Neutrophil (primary cell): ENCODE results near the gene PLPPR3.

ENCODE experiments used
- H3K27ac ChIP-seq: fragments of 200-600 bp; sonication (generic); 2 replicates; pipeline ENCODE4 v1.5.1; 2016; ENCODE audit warnings: mild to moderate bottlenecking, moderate library complexity
- H3K27me3 ChIP-seq: fragments of 200-600 bp; sonication (generic); 2 replicates; pipeline ENCODE4 v1.6.0; 2016; ENCODE audit warnings: mild to moderate bottlenecking
- H3K36me3 ChIP-seq: fragments of 200-600 bp; sonication (generic); 2 replicates; pipeline ENCODE4 v1.5.1; 2017
- H3K4me1 ChIP-seq, 2 experiments: fragments of 200-600 bp in 1 of 2; sonication (generic) in 1 of 2; 1 replicate in 1 of 2; 2 replicates in 1 of 2; pipeline versions ENCODE4 v1.5.1 to v1.6.1; 2013 to 2016; ENCODE audit warnings: low read depth in 1 of 2, low read length in 1 of 2, mild to moderate bottlenecking in 1 of 2, moderate library complexity in 1 of 2; ENCODE audit not compliant: control insufficient read depth in 1 of 2, insufficient read depth in 1 of 2
- H3K4me3 ChIP-seq, 2 experiments: fragments of 200-600 bp in 1 of 2; sonication (generic) in 1 of 2; 1 replicate in 1 of 2; 2 replicates in 1 of 2; pipeline ENCODE4 v1.5.1; 2013 to 2016; ENCODE audit warnings: low read depth in 1 of 2, low read length in 1 of 2, mild to moderate bottlenecking in 1 of 2, moderate library complexity in 1 of 2
- H3K9me3 ChIP-seq: fragments of 200-600 bp; sonication (generic); 2 replicates; pipeline ENCODE4 v1.5.1; 2016
- TF ChIP-seq, protein P1 (sequence below): fragments of 200-600 bp; sonication (generic); IDR thresholded peaks from 2 replicates; pipeline ENCODE4 v1.5.1; 2016; ENCODE audit warnings: antibody characterized with exemption

PLPPR3 gene

DNA sequence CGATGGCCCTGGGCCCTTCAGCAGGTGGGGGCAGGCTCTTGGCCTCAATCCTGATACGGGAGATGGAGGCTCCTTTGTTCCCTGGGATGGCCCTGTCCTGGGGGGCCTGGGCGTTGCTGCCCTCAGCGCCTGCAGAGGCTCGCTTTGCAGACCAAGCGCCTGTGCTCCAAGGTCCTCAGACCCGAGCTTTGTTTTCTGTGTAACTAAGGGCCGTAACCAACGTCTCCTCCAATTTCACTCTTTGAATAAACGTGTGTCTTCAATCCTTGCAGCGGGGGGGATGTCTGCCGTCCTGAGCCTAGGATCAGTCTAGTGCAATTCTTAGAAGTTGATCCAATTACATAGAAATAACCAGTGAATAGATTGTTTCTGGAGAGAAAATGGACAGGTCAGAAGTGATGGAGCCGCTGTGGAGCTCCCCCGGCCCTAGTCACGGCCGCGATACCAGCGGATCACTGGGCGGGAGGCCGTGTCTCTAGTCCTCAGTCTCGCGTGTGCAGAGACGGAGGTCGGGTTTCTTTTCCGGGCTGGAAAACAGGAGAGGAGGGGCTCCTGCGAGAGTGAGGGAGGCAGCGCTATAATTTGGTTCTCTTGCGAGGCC lies 19.2 kb downstream of the PLPPR3 start:
- Histone ChIP-seq H3K27me3 (no peaks in the 10 kb centered on the region), H3K36me3 (peaks cover 53% of the 10 kb centered on the region), H3K4me1 (peaks cover 35 to 36% of the 10 kb centered on the region in 2 experiments), H3K27ac (no peak overlapping the region), H3K4me3 (no peak overlapping the region), H3K9me3 (no peaks in the 10 kb centered on the region)
- TF ChIP-seq, protein P1, sequence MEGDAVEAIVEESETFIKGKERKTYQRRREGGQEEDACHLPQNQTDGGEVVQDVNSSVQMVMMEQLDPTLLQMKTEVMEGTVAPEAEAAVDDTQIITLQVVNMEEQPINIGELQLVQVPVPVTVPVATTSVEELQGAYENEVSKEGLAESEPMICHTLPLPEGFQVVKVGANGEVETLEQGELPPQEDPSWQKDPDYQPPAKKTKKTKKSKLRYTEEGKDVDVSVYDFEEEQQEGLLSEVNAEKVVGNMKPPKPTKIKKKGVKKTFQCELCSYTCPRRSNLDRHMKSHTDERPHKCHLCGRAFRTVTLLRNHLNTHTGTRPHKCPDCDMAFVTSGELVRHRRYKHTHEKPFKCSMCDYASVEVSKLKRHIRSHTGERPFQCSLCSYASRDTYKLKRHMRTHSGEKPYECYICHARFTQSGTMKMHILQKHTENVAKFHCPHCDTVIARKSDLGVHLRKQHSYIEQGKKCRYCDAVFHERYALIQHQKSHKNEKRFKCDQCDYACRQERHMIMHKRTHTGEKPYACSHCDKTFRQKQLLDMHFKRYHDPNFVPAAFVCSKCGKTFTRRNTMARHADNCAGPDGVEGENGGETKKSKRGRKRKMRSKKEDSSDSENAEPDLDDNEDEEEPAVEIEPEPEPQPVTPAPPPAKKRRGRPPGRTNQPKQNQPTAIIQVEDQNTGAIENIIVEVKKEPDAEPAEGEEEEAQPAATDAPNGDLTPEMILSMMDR: no peak

DNA sequence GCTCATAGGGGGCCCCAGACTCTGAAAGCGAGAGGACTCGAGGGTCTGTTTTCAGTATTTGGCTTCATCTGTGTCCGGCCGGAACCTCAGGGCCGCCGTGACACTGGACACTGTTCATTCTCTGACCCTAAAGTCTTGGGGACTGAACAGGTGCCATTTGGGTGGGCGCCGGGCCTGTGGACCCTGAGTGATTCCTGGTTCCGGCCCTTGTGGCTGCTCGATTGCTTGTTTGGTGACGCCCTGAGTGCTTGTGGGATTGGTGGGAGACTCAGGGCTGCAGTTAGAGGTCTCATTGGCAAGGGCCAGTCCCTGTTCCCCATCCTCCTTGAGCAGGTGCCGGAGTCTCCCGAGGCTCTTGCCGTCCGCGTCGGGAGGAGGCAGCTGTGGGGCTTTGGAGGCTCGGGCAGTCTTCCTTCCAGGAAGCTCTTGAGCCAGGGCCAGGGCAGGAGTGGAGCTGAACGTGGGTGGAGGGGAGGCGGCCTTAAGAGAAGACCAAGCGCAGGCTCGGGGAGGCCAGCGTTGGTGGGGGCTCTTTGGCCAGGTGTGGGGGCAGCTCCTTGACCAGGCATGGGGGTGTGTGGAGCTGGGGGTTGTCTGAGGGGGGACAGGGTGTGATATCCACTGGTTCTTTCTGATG lies 19.8 kb downstream of the PLPPR3 start:
- Histone ChIP-seq H3K4me3 (no peak overlapping the region), H3K36me3 (peaks cover 47% of the 10 kb centered on the region), H3K27ac (no peak overlapping the region), H3K27me3 (no peaks in the 10 kb centered on the region), H3K4me1 (peaks cover 35 to 36% of the 10 kb centered on the region in 2 experiments), H3K9me3 (no peaks in the 10 kb centered on the region)
- TF ChIP-seq, protein P1: no peak

DNA sequence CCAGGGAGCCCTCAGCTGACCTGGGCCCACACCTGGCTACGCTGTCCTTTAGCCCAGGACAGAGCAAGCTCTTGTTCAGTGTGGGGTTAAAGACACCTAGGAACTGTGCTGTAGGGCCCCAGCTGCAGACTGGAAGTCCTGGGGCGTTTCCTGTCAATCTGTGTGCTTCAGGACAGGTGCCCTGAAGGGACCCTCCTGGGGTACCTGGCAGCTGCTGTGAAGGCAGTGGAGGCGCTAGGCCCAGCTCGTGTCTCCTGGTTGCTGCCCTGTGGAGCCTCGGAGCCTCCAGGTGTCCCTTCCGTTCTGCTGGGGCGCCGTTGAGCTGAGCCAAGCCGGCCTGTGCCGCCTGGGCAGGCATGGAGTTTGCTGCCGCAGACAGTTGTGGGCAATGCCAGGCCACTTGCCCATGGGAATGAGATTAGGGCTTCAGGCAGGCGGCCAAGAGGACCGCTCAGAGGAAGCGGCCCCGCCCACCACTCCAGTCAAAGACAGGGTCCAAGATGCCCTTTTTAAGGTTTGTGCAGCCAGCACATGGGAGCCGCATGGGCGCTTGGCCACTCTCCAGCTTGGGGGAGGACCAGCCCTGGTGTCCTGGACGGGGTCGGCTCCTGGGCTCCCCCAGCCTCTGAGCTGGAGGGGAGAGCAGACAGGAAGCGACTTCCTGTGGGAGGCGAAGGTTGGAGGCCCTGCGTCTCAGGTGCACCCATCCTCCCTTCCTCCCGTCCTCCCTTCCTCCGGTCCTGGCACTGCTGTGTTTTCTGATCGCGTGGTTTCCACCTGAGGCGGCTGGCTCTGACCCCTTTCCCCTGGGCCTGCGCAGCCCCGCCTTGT lies 20.5 kb downstream of the PLPPR3 start:
- TF ChIP-seq, protein P1: no peak
- Histone ChIP-seq H3K9me3 (no peaks in the 10 kb centered on the region), H3K4me3 (no peak overlapping the region), H3K27me3 (no peaks in the 10 kb centered on the region), H3K36me3 (peaks cover 40% of the 10 kb centered on the region), H3K4me1 (peaks cover 39% of the 10 kb centered on the region in 2 experiments), H3K27ac (peak overlapping the region; percentile 27)

DNA sequence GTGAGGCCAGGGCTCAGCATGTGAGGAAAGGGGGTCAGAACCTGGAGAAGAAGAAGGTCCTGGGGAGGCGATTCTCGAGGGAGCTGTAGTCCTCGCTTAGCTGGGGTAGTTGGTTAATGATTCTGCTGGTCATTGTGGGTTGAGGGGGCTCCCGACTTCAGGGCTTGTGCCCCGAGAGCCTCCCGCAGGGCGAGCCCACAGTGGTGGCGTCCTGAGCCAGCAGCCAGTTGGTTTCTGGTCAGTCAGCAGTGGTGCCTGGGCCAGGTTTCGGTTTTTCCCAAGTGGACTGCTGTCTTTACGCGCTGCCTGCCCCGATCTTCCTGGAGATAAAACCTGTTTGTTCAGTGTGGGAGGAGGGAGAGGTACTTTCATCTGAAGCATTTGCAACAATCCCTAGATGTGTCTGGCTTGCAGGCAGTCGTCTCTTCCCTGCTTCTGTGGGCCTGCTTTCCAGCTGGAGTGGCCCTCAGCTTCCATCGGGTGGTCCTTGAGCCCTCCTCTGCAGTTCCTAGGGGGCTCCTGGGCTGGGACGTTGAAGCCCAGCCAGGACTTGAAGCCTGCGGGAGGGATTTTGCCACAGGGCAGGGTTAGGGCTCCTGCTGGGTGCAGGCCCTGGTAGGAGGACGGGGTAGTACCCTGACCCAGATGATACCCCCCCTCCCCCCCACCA lies 21.3 kb downstream of the PLPPR3 start:
- H3K36me3 ChIP-seq: peaks cover 32% of the 10 kb centered on the region
- no peaks in the 10 kb centered on the region for H3K27me3 ChIP-seq
- H3K4me1 ChIP-seq: peaks cover 41% of the 10 kb centered on the region in 2 experiments
- no peak overlapping the region for H3K27ac ChIP-seq
- TF ChIP-seq, protein P1: no peak
- H3K9me3 ChIP-seq: no peaks in the 10 kb centered on the region
- H3K4me3 ChIP-seq: no peak overlapping the region

DNA sequence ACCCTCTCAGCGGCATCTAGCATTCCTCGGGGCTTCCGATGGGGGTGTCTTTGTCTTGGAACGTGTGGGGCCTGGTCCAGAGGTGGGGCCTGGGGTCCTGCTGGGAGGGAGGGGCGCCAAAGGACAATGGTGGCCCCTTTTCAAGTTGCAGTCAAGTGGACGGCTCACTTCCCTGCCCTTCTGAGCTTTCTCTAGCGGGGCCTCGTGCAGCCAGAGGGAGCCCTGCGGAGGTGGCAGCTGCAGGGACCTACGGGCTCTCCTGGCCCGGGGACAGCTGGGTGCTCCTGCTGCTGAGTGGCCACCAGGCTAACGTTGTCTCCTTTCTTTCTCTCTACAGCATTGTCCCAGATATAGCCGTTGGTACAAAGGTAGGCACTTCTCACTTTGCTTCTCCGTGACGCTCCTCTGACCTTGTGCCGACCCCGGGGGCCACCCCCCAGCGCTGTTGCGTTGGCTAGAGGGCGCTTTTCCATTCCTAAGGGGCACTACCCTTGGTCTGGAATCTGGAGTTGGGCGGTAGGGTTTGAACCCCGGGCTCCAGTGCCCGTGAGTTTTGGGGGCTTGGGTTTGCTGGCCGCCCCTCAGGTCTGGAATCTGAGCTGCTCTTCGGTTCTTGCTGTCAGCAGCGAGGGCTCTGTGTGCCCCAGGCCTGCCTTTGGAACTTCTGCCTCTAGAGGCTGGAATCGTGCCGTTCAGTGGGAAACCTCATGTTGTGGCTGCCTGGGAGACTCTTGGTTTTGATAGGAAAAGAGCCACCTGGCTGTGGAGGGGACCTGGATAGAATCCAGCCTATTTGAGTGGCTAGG lies 22.5 kb downstream of the PLPPR3 start:
- H3K4me3 ChIP-seq: peak overlapping the region; percentile 80 to 85
- TF ChIP-seq, protein P1: no peak
- H3K9me3 ChIP-seq: no peaks in the 10 kb centered on the region
- peaks cover 41% of the 10 kb centered on the region in 2 experiments for H3K4me1 ChIP-seq
- peaks cover 20% of the 10 kb centered on the region for H3K36me3 ChIP-seq
- H3K27me3 ChIP-seq: no peaks in the 10 kb centered on the region
- peak overlapping the region; percentile 95 for H3K27ac ChIP-seq
